ENCODE results near the gene EML5. TPM values are rescaled to one million over a fixed set of nuclear protein-coding genes. Genes with fewer than 3 reads are reported as not detected.

Gene EML5
- total RNA-seq, 2 experiments from 2014 or later: 2.8 to 3.1 TPM

- ATAC-seq (ENCODE audit: poor library complexity): no peak
- Histone ChIP-seq H3K9me3 (ENCODE audit: control insufficient read depth in 1 of 2, insufficient read depth in 1 of 2, low read length in 2 of 2) (no peaks in the 10 kb centered on the region), H3K36me3 (ENCODE audit: insufficient read depth, low read length) (no peaks in the 10 kb centered on the region), H3K27ac (ENCODE audit: low read depth in 1 of 2, low read length in 2 of 2) (no peak overlapping the region), H3K27me3 (ENCODE audit: control insufficient read depth in 1 of 2, insufficient read depth in 2 of 2, low read length in 2 of 2) (no peaks in the 10 kb centered on the region), H3K4me1 (ENCODE audit: insufficient read depth, low read length) (no peaks in the 10 kb centered on the region), H3K4me3 (ENCODE audit: low read length) (no peak overlapping the region)
- no peak for DNase-seq
- no peak for TF ChIP-seq CTCF (IDR thresholded peaks at IDR 0.05)
- Mint-ChIP-seq H3K27ac (no peak overlapping the region), H3K9me3 (no peaks in the 10 kb centered on the region), H3K27me3 (no peaks in the 10 kb centered on the region), H3K36me3 (ENCODE audit: low read depth) (peaks cover 4% of the 10 kb centered on the region), H3K4me3 (no peak overlapping the region), H3K4me1 (ENCODE audit: low read depth) (no peaks in the 10 kb centered on the region)
- ChIA-PET POLR2A (no interaction called here), CTCF (interaction anchor here (0.7 kb wide), 1 partner anchor 1091 kb away, joined by 3 read pairs; no protein-coding TSS in a partner anchor)
- intact Hi-C loops (cut with DNase I, micrococcal nuclease): no loop called here
Measured at GRCh38 chr14:88698651-88699050, 94.1 kb downstream of the EML5 start.

GRCh38 chr14:88695870-88696269 is 96.9 kb downstream of the EML5 start:
- H3K27me3 ChIP-seq (ENCODE audit: control insufficient read depth in 1 of 2, insufficient read depth in 2 of 2, low read length in 2 of 2): no peaks in the 10 kb centered on the region
- no peaks in the 10 kb centered on the region for H3K4me1 ChIP-seq (ENCODE audit: insufficient read depth, low read length)
- peaks cover 8% of the 10 kb centered on the region for H3K36me3 Mint-ChIP-seq (ENCODE audit: low read depth)
- H3K9me3 ChIP-seq (ENCODE audit: control insufficient read depth in 1 of 2, insufficient read depth in 1 of 2, low read length in 2 of 2): no peaks in the 10 kb centered on the region
- TF ChIP-seq CTCF (IDR thresholded peaks at IDR 0.05): no peak
- no peaks in the 10 kb centered on the region for H3K36me3 ChIP-seq (ENCODE audit: insufficient read depth, low read length)
- no peak overlapping the region for H3K4me3 ChIP-seq (ENCODE audit: low read length)
- H3K4me1 Mint-ChIP-seq (ENCODE audit: low read depth): no peaks in the 10 kb centered on the region
- ChIA-PET POLR2A (no interaction called here), CTCF (no interaction called here)
- no peaks in the 10 kb centered on the region for H3K27me3 Mint-ChIP-seq
- no peak overlapping the region for H3K27ac ChIP-seq (ENCODE audit: low read depth in 1 of 2, low read length in 2 of 2)
- no peaks in the 10 kb centered on the region for H3K9me3 Mint-ChIP-seq
- no peak overlapping the region for H3K27ac Mint-ChIP-seq
- ATAC-seq (ENCODE audit: poor library complexity): no peak
- no peak overlapping the region for H3K4me3 Mint-ChIP-seq
- no peak for DNase-seq
- intact Hi-C loops (cut with DNase I, micrococcal nuclease): no loop called here

GRCh38 chr14:88688386-88688785 is 104.4 kb downstream of the EML5 start:
- no peak for TF ChIP-seq CTCF (IDR thresholded peaks at IDR 0.05)
- ATAC-seq (ENCODE audit: poor library complexity) (no peak), DNase-seq (no peak)
- Histone ChIP-seq H3K4me3 (ENCODE audit: low read length) (no peak overlapping the region), H3K27me3 (ENCODE audit: control insufficient read depth in 1 of 2, insufficient read depth in 2 of 2, low read length in 2 of 2) (no peaks in the 10 kb centered on the region), H3K27ac (ENCODE audit: low read depth in 1 of 2, low read length in 2 of 2) (no peak overlapping the region), H3K4me1 (ENCODE audit: insufficient read depth, low read length) (no peaks in the 10 kb centered on the region), H3K9me3 (ENCODE audit: control insufficient read depth in 1 of 2, insufficient read depth in 1 of 2, low read length in 2 of 2) (no peaks in the 10 kb centered on the region), H3K36me3 (ENCODE audit: insufficient read depth, low read length) (no peaks in the 10 kb centered on the region)
- CTCF ChIA-PET: no interaction called here
- Mint-ChIP-seq H3K4me1 (ENCODE audit: low read depth) (no peaks in the 10 kb centered on the region), H3K27me3 (no peaks in the 10 kb centered on the region), H3K4me3 (no peak overlapping the region), H3K36me3 (ENCODE audit: low read depth) (peaks cover 13% of the 10 kb centered on the region), H3K27ac (no peak overlapping the region), H3K9me3 (no peaks in the 10 kb centered on the region)
- POLR2A ChIA-PET: no interaction called here
- intact Hi-C loops (cut with DNase I, micrococcal nuclease): no loop called here
